Measurements from ENCODE around the gene TMEM236. TPM values are rescaled to one million over a fixed set of nuclear protein-coding genes. Genes with fewer than 3 reads are reported as not detected.

TMEM236 gene
- total RNA-seq, 1 donor from 2014 or later = 0.66 TPM

DNA sequence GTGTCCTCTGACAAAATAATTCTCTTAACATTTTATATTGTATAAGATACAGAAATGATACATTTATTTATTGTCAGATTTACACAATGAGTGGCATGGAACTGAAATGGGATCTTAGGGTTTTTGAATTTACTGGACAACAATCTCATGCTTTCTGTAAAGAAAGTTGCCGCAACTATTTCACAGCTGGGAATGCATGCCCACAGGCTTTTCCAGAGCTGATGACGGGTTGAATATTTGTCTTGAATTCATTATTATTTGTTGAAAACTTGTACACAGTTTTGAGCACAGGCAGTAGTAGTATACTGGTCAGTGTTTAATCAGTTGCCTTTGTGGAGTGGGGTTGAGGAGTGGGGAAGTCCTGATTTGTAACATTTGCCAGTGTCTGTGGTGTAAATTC lies 36.6 kb downstream of the TMEM236 start:
- Histone ChIP-seq H3K27ac (replicated peaks) (no peak overlapping the region), H3K9me3 (replicated peaks) (no peaks in the 10 kb centered on the region), H3K36me3 (no peaks in the 10 kb centered on the region), H3K4me1 (peaks cover 2% of the 10 kb centered on the region), H3K27me3 (ENCODE audit: low read depth) (no peaks in the 10 kb centered on the region), H3K4me3 (no peak overlapping the region)
- no peak for TF ChIP-seq CTCF (IDR thresholded peaks at IDR 0.05; ENCODE audit: borderline replicate concordance)
- no peak for DNase-seq
- intact Hi-C loops (cut with micrococcal nuclease) = no loop called here

- TF ChIP-seq CTCF (IDR thresholded peaks at IDR 0.05; ENCODE audit: borderline replicate concordance) = no peak
- no peaks in the 10 kb centered on the region for H3K4me1 ChIP-seq
- no peaks in the 10 kb centered on the region for H3K27me3 ChIP-seq (ENCODE audit: low read depth)
- H3K27ac ChIP-seq (replicated peaks) = no peak overlapping the region
- H3K36me3 ChIP-seq = no peaks in the 10 kb centered on the region
- intact Hi-C loops (cut with micrococcal nuclease) = no loop called here
- H3K4me3 ChIP-seq = no peak overlapping the region
- no peaks in the 10 kb centered on the region for H3K9me3 ChIP-seq (replicated peaks)
- no peak for DNase-seq
These were observed 37.4 kb downstream of the TMEM236 start for GRCh38 chr10:17789396-17789795.

DNA sequence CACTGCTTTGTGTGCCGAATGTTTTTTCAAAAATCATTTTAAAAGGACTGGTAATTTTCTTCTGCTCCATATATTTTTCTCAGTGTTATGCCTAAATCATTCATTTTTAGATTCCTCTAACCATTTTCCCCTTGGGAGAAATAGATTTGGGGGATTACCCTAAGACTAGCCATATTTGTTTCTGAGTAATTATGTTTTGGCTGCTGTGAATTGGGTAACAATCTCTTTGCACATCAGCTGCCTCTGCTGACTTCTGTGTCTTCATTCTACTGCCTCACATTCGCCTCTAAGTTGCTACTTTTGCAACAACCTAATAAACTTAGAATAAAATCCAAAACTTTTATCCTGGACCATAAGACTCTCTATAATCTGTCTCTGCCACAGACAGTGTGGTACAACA lies 38.6 kb downstream of the TMEM236 start:
- H3K36me3 ChIP-seq = no peaks in the 10 kb centered on the region
- H3K27ac ChIP-seq (replicated peaks) = no peak overlapping the region
- H3K4me1 ChIP-seq = no peaks in the 10 kb centered on the region
- H3K9me3 ChIP-seq (replicated peaks) = no peaks in the 10 kb centered on the region
- TF ChIP-seq CTCF (IDR thresholded peaks at IDR 0.05; ENCODE audit: borderline replicate concordance) = no peak
- no peaks in the 10 kb centered on the region for H3K27me3 ChIP-seq (ENCODE audit: low read depth)
- intact Hi-C loops (cut with micrococcal nuclease) = no loop called here
- no peak for DNase-seq
- H3K4me3 ChIP-seq = no peak overlapping the region

DNA sequence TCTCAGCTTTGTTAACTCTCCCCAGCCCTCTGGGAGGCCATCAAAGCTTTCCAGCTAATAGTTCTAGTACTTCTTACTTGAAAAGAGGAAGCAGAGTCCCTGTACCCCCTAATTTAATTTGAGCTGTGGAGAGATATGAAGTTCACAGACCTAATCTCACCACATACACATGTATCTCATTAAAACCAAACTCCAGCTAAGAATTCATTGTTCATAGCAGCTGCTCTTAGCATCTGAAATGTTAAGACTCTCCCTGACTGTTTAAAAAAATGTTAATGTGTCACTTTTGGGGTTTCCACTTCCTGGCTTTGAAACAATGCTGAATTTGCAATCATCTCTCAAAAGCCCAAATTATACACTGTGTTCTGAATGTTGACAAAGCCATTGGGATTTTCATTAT lies 41.0 kb downstream of the TMEM236 start:
- Histone ChIP-seq H3K27ac (replicated peaks) (no peak overlapping the region), H3K36me3 (no peaks in the 10 kb centered on the region), H3K27me3 (ENCODE audit: low read depth) (no peaks in the 10 kb centered on the region), H3K4me1 (no peaks in the 10 kb centered on the region), H3K4me3 (no peak overlapping the region), H3K9me3 (replicated peaks) (no peaks in the 10 kb centered on the region)
- TF ChIP-seq CTCF (IDR thresholded peaks at IDR 0.05; ENCODE audit: borderline replicate concordance) = no peak
- DNase-seq = no peak
- intact Hi-C loops (cut with micrococcal nuclease) = no loop called here

DNA sequence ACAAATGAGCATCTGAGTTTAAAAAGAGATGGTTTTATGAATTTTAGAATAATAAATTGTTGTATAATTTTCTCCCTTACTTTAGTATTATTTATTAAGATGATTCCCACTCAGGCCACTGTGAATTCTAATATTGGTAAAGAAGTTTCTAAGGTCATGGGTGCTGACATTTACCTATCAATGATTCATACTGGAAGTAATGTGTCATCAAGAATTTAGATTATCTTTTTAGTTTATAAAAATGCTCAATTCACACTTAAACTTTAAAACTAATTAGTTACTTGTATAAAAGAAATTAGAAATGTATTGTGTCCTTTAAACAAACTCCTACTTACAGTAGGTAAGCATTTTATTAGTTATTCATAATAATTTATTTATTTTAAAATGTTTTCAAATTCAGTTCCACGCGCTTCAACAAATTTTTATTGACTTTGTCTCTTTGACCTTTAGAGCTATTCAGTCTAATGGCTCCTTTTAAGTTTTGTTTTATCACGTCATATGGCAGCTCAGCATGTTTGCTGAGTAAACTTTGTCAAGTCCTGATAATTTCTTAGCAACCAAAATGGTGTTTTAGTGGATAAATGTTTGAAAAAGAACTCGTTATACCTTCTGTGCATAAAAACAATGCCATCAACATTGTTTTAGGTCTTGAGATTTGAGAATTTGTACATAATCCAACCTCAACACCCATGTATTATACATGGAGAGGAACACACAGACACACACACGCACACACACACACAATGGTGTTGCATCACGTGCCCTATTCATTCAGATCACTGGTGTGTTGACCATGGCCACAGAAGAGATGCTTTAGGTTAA lies 42.0 kb downstream of the TMEM236 start:
- intact Hi-C loops (cut with micrococcal nuclease) = no loop called here

More for the DNA sequence above, 42.0 kb downstream of the TMEM236 start:
- no peak for TF ChIP-seq CTCF (IDR thresholded peaks at IDR 0.05; ENCODE audit: borderline replicate concordance)
- Histone ChIP-seq H3K4me1 (no peaks in the 10 kb centered on the region), H3K27ac (replicated peaks) (no peak overlapping the region), H3K36me3 (no peaks in the 10 kb centered on the region), H3K27me3 (ENCODE audit: low read depth) (no peaks in the 10 kb centered on the region), H3K4me3 (no peak overlapping the region), H3K9me3 (replicated peaks) (no peaks in the 10 kb centered on the region)
- DNase-seq = no peak
